Measurements from ENCODE around the gene RASSF1.

Gene RASSF1

GRCh38 chr3:50340448-50341329 lies at the start of gene RASSF1:
Gene RASSF1 (minus strand): TSS chr3:50340836. CDS start chr3:50340805, 31 bp downstream.
- peak in 1 of 2 donors; percentile 39 for DNase-seq (ENCODE audit: low read depth in 2 of 2)

- DNase-seq (ENCODE audit: low read depth in 2 of 2): no peak
Observed at GRCh38 chr3:50389414-50389767, 48.8 kb upstream of the RASSF1 start.

- DNase-seq (ENCODE audit: low read depth in 2 of 2): no peak
Observed at GRCh38 chr3:50388720-50389413, 48.2 kb upstream of the RASSF1 start.

- no peak for DNase-seq (ENCODE audit: low read depth in 2 of 2)
Observed at GRCh38 chr3:50388016-50388719, 47.5 kb upstream of the RASSF1 start.

- DNase-seq (ENCODE audit: low read depth in 2 of 2): no peak
Observed at GRCh38 chr3:50385754-50386153, 45.1 kb upstream of the RASSF1 start.

GRCh38 chr3:50383750-50384149 lies 43.1 kb upstream of the RASSF1 start:
- DNase-seq (ENCODE audit: low read depth in 2 of 2): no peak

- no peak for DNase-seq (ENCODE audit: low read depth in 2 of 2)
Observed at GRCh38 chr3:50382722-50383121, 42.1 kb upstream of the RASSF1 start.

- DNase-seq (ENCODE audit: low read depth in 2 of 2): no peak
Observed at GRCh38 chr3:50381383-50381782, 40.7 kb upstream of the RASSF1 start.

- DNase-seq (ENCODE audit: low read depth in 2 of 2): no peak
Observed at GRCh38 chr3:50380405-50381085, 39.9 kb upstream of the RASSF1 start.

GRCh38 chr3:50378757-50379156 lies 38.1 kb upstream of the RASSF1 start:
- DNase-seq (ENCODE audit: low read depth in 2 of 2): no peak

GRCh38 chr3:50378024-50378423 lies 37.4 kb upstream of the RASSF1 start:
- no peak for DNase-seq (ENCODE audit: low read depth in 2 of 2)

GRCh38 chr3:50375258-50375931 lies 34.8 kb upstream of the RASSF1 start:
- no peak for DNase-seq (ENCODE audit: low read depth in 2 of 2)

GRCh38 chr3:50374363-50375257 lies 34.0 kb upstream of the RASSF1 start:
- DNase-seq (ENCODE audit: low read depth in 2 of 2): no peak

GRCh38 chr3:50373146-50374051 lies 32.8 kb upstream of the RASSF1 start:
- no peak for DNase-seq (ENCODE audit: low read depth in 2 of 2)

GRCh38 chr3:50372349-50372748 lies 31.7 kb upstream of the RASSF1 start:
- DNase-seq (ENCODE audit: low read depth in 2 of 2): no peak

- no peak for DNase-seq (ENCODE audit: low read depth in 2 of 2)
Observed at GRCh38 chr3:50371133-50371685, 30.6 kb upstream of the RASSF1 start.

GRCh38 chr3:50370594-50370993 lies 30.0 kb upstream of the RASSF1 start:
- DNase-seq (ENCODE audit: low read depth in 2 of 2): no peak

- DNase-seq (ENCODE audit: low read depth in 2 of 2): no peak
Observed at GRCh38 chr3:50369012-50369670, 28.5 kb upstream of the RASSF1 start.

Measured in stimulated activated CD8-positive, alpha-beta memory T cell treated with anti-CD3 and anti-CD28 coated beads, Interleukin-2, amount 100 ng/mL, for 1 hour (primary cell).